Urothelium cell line (cell line): ENCODE results near the gene ZNF791.
"Not testable (repeated sequence)": the region's sequence is repeated elsewhere in the genome, so short reads cannot be mapped to it uniquely, and the experiment has no call there.

Experiments
- DNase-seq: peaks from one replicate; pipeline ENCODE4 v3.0.0; 2011; ENCODE audit warnings: low spot score, mixed read lengths
- FAIRE-seq: peaks from 2 replicates; lab custom pipeline; 2011; peaks lifted over from hg19 to GRCh38; lab: Jason Lieb, UNC

The ZNF791 gene

GRCh38 chr19:12610540-12611360 lies at the start of gene ZNF791, which contains the start of gene ZNF490:
Gene ZNF791 (plus strand): TSS chr19:12610920. CDS start chr19:12611080, 160 bp downstream.
Gene ZNF490 (minus strand): TSS chr19:12610813. CDS start chr19:12610680, 133 bp downstream.
- peak; percentile 94 for DNase-seq
- FAIRE-seq, result peak; percentile 82

GRCh38 chr19:12564016-12564664 lies 46.6 kb upstream of the ZNF791 start:
- FAIRE-seq (no peak), DNase-seq (peak; percentile 79)

GRCh38 chr19:12566380-12566779 lies 44.3 kb upstream of the ZNF791 start:
- not testable (repeated sequence) for FAIRE-seq, DNase-seq

GRCh38 chr19:12567951-12568350 lies 42.8 kb upstream of the ZNF791 start:
- FAIRE-seq (no peak), DNase-seq (no peak)

- no peak for FAIRE-seq
- DNase-seq, result no peak
These were observed 36.7 kb upstream of the ZNF791 start for GRCh38 chr19:12574036-12574435.

- no peak for DNase-seq
- no peak for FAIRE-seq
These were observed 32.1 kb upstream of the ZNF791 start for GRCh38 chr19:12578641-12579040.

GRCh38 chr19:12580180-12580694 lies 30.5 kb upstream of the ZNF791 start:
- DNase-seq (peak; percentile 54), FAIRE-seq (no peak)

- FAIRE-seq, result no peak
- DNase-seq, result no peak
These were observed 29.6 kb upstream of the ZNF791 start for GRCh38 chr19:12581100-12581499.

GRCh38 chr19:12596485-12596884 lies 14.2 kb upstream of the ZNF791 start:
- FAIRE-seq (no peak), DNase-seq (no peak)

GRCh38 chr19:12596927-12597548 lies 13.7 kb upstream of the ZNF791 start:
- FAIRE-seq (no peak), DNase-seq (no peak)

GRCh38 chr19:12597594-12597993 lies 13.1 kb upstream of the ZNF791 start:
- DNase-seq (no peak), FAIRE-seq (no peak)

- FAIRE-seq, result no peak
- DNase-seq, result no peak
These were observed 7.0 kb upstream of the ZNF791 start for GRCh38 chr19:12603714-12604113.

- FAIRE-seq (no peak), DNase-seq (no peak)
These were observed 3.9 kb upstream of the ZNF791 start for GRCh38 chr19:12606796-12607195.

- FAIRE-seq (no peak), DNase-seq (no peak)
These were observed 3.1 kb upstream of the ZNF791 start for GRCh38 chr19:12607631-12608030.

- no peak for FAIRE-seq
- DNase-seq, result peak; percentile 60
These were observed 610 bp downstream of the ZNF791 start for GRCh38 chr19:12611361-12611699.

GRCh38 chr19:12617646-12618045 lies 6.9 kb downstream of the ZNF791 start:
- DNase-seq (no peak), FAIRE-seq (no peak)

- not testable (repeated sequence) for DNase-seq, FAIRE-seq
These were observed 10.7 kb downstream of the ZNF791 start for GRCh38 chr19:12621253-12622024.

GRCh38 chr19:12623361-12624031 lies 12.8 kb downstream of the ZNF791 start:
- no peak for FAIRE-seq

GRCh38 chr19:12626958-12627357 lies 16.2 kb downstream of the ZNF791 start:
- FAIRE-seq (no peak), DNase-seq (no peak)

More at GRCh38 chr19:12623361-12624031, 12.8 kb downstream of the ZNF791 start:
- DNase-seq, result no peak
